Measurements from ENCODE around the gene TMEM134.
"Not testable (repeated sequence)": the region's sequence is repeated elsewhere in the genome, so short reads cannot be mapped to it uniquely, and the experiment has no call there.

Gene TMEM134

DNA sequence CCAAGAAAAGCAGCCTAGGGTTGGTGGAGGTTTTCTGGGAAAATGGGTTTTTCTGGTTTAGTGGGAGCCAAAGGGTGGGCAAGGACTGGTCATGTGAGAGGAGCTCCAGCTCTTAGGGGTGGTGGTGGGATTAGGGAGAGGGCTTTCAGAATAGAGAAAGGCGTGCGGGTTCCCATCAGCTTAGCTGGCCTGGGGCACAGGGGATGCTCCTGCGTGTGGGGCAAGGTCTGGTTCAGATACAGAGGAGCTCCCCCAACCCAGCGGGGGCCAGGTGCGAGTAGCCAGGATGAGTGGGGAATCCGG lies 644 bp downstream of the TMEM134 start:
- TF ChIP-seq JUND (IDR thresholded peaks at IDR 0.05; ENCODE audit: low read depth), result no peak
- in situ Hi-C loops (cut with HindIII; ENCODE audit: low pct_unique_long_range_greater_than_20kb, low sequenced_read_pairs), result no loop called here
- DNase-seq (ENCODE audit: low read depth in 1 of 2, low spot score in 1 of 2), result no peak

GRCh38 chr11:67468056-67468455 lies 995 bp downstream of the TMEM134 start:
- 0 out of 2 replicates have a peak, but pooled peaks have one; percentile 24 for TF ChIP-seq JUND (IDR thresholded peaks at IDR 0.05; ENCODE audit: low read depth)
- peak; percentile 94 to 96 for DNase-seq (ENCODE audit: low read depth in 1 of 2, low spot score in 1 of 2)
- in situ Hi-C loops (cut with HindIII; ENCODE audit: low pct_unique_long_range_greater_than_20kb, low sequenced_read_pairs), result no loop called here

DNA sequence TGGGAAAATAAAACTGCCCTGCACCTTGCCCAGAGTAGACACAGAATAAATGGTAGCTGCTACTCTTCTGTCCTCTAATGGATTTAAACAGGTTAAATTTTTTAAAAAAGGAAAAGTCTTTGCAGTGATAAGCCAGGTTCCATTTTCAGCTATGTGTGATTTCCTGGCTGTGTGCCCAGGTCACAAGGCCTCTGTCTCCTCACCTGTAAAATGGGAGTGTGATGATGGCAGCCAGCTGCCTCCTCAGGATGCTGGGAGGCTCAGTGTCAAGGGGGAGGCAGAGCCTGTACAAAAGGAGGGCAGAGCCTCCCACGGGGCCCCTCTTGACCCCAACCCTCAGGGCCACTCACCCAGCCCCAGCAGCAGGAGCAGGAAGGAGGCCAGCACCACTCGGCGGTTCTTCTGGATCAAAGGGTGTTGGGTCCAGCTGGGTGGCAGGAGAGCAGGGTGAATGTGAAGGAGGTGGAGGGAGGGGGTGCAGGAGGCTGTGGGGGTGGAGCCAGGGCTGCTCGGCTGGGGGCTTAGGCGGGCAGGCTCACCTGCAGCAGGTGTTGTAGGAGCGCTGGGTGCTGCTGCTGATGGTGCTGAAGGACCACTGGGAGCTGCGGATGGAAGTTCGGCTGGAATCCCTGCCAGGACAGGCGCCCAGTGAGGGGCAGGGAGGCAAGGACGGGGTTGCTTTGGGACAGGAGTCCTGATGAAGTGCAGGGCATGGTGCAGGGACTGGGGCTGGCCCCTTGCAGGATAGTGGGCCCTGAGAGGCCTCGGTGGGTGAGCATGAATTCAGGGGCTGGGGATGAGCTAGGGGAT lies 1.9 kb downstream of the TMEM134 start:
- DNase-seq (ENCODE audit: low read depth in 1 of 2, low spot score in 1 of 2), result no peak
- no peak for TF ChIP-seq JUND (IDR thresholded peaks at IDR 0.05; ENCODE audit: low read depth)
- in situ Hi-C loops (cut with HindIII; ENCODE audit: low pct_unique_long_range_greater_than_20kb, low sequenced_read_pairs), result no loop called here

GRCh38 chr11:67466367-67466766 lies 2.7 kb downstream of the TMEM134 start:
- DNase-seq (ENCODE audit: low read depth in 1 of 2, low spot score in 1 of 2), result no peak
- in situ Hi-C loops (cut with HindIII; ENCODE audit: low pct_unique_long_range_greater_than_20kb, low sequenced_read_pairs), result no loop called here
- TF ChIP-seq JUND (IDR thresholded peaks at IDR 0.05; ENCODE audit: low read depth), result no peak

- in situ Hi-C loops (cut with HindIII; ENCODE audit: low pct_unique_long_range_greater_than_20kb, low sequenced_read_pairs), result not testable (repeated sequence)
- peak in 1 of 2 experiments; percentile 85 for DNase-seq (ENCODE audit: low read depth in 1 of 2, low spot score in 1 of 2)
- TF ChIP-seq JUND (IDR thresholded peaks at IDR 0.05; ENCODE audit: low read depth), result 0 out of 2 replicates have a peak, but pooled peaks have one; percentile 16
Measured at GRCh38 chr11:67465530-67465929, 3.5 kb downstream of the TMEM134 start.

DNA sequence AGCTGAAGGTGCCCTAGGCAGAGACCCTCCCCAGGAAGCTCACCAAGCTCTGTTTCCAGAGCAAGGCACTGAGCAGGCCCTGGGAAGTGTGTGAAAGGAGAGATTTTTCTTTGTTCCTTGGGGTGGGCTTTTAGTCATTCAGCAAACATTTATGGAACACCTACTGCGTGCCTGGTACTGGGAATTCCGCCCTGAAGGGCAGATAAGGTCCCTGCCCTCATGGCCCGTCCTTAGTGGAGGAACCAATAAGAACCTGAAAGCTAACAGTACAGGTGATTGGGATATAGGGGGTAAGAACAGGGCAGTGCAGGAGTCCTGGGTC lies 3.9 kb downstream of the TMEM134 start:
- in situ Hi-C loops (cut with HindIII; ENCODE audit: low pct_unique_long_range_greater_than_20kb, low sequenced_read_pairs), result no loop called here
- no peak for TF ChIP-seq JUND (IDR thresholded peaks at IDR 0.05; ENCODE audit: low read depth)
- DNase-seq (ENCODE audit: low read depth in 1 of 2, low spot score in 1 of 2), result peak in 1 of 2 experiments; percentile 50

DNA sequence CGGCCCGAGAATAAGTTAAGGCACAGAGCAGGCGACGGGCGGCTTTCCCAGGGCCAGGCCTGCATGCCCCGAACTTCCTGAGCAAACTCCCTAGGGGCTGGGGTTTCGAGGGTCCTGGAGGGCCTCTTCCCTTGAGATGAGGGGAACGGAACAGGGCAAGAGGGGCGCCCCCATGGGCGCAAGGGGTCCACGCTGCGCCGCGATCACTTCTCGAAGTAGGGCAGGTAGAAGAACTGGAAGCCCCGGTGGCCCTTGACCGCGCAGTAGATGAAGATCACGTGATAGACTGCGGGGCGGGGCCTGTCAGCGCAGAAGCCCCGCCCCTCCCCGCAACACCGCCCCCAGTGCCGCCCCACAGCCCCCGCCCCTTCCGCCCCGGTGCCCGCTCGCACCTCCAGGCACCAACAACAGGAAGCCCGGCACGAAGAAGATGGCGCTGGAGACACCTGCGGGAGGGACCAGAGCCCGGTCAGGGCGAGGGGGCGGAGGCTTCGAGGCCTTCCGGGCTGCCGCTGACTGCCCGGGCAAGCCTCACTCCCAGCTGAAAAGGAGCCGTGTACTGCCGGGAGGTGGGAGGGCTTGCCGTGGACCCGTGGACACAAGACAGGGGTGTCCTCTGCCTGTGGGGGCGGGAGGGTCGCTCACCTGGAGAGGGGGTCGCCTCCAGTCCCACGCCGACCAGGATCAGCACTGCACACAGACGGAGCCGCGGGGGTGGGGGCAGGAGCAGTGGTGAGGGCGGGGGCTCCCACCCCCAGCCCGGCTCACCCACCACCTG lies 4.5 kb downstream of the TMEM134 start:
- peak; percentile 92 to 98 for DNase-seq (ENCODE audit: low read depth in 1 of 2, low spot score in 1 of 2)
- TF ChIP-seq JUND (IDR thresholded peaks at IDR 0.05; ENCODE audit: low read depth), result no peak
- in situ Hi-C loops (cut with HindIII; ENCODE audit: low pct_unique_long_range_greater_than_20kb, low sequenced_read_pairs), result no loop called here

GRCh38 chr11:67463680-67464410 lies 5.2 kb downstream of the TMEM134 start:
- peak in 1 of 2 experiments; percentile 87 for DNase-seq (ENCODE audit: low read depth in 1 of 2, low spot score in 1 of 2)
- in situ Hi-C loops (cut with HindIII; ENCODE audit: low pct_unique_long_range_greater_than_20kb, low sequenced_read_pairs), result no loop called here
- TF ChIP-seq JUND (IDR thresholded peaks at IDR 0.05; ENCODE audit: low read depth), result no peak

GRCh38 chr11:67463186-67463585 lies 5.9 kb downstream of the TMEM134 start:
- in situ Hi-C loops (cut with HindIII; ENCODE audit: low pct_unique_long_range_greater_than_20kb, low sequenced_read_pairs), result no loop called here
- TF ChIP-seq JUND (IDR thresholded peaks at IDR 0.05; ENCODE audit: low read depth), result no peak
- no peak for DNase-seq (ENCODE audit: low read depth in 1 of 2, low spot score in 1 of 2)

DNA sequence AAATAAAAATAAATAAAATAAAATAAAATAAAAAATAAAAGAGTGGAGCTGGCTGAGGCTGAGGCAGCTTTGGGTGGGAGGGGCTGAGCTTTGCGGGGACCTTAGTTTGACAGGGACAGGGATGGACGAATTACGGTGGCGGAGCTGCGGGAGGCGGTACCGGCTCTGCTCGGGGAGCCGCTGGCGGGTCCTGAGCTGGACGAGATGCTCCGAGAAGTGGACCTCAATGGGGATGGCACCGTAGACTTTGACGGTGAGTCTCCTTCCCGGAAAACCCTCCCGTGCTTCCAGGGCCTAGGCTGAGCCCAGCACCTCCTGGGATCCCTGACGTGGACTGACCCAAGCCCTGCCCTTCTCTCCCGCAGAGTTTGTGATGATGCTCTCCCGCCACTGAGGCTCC lies 10.8 kb downstream of the TMEM134 start:
- TF ChIP-seq JUND (IDR thresholded peaks at IDR 0.05; ENCODE audit: low read depth), result no peak
- DNase-seq (ENCODE audit: low read depth in 1 of 2, low spot score in 1 of 2), result no peak
- in situ Hi-C loops (cut with HindIII; ENCODE audit: low pct_unique_long_range_greater_than_20kb, low sequenced_read_pairs), result no loop called here

GRCh38 chr11:67457453-67457852 lies 11.6 kb downstream of the TMEM134 start:
- in situ Hi-C loops (cut with HindIII; ENCODE audit: low pct_unique_long_range_greater_than_20kb, low sequenced_read_pairs), result no loop called here
- no peak for TF ChIP-seq JUND (IDR thresholded peaks at IDR 0.05; ENCODE audit: low read depth)
- no peak for DNase-seq (ENCODE audit: low read depth in 1 of 2, low spot score in 1 of 2)

DNA sequence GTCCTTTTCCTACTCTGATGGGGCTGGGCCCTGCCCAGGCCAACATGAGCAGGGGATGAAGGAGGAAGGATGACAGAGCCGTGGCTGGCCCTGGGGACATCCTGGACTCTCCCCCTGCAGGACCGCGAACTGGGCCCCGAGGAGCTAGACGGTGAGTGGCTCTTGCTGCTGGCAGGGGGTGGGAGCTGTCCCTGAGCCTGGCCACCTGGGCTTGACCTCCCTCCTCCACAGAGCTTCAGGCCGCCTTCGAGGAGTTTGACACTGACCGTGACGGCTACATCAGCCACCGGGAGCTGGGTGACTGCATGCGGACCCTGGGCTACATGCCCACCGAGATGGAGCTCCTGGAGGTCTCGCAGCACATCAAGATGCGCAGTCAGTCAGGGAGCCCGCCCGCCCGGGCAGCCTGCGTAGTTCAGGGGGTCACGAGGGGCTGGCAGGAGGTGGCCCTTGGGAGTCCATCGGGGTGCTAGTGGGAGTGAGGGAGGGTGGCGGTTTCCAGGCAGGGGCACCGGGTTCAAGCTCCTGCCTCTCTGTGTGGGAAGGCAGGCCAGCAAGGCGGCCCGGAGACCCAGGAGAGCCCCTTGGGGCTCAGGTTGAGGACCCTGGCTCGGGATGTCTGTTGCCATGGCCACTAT lies 12.9 kb downstream of the TMEM134 start:
- no peak for DNase-seq (ENCODE audit: low read depth in 1 of 2, low spot score in 1 of 2)
- no peak for TF ChIP-seq JUND (IDR thresholded peaks at IDR 0.05; ENCODE audit: low read depth)
- in situ Hi-C loops (cut with HindIII; ENCODE audit: low pct_unique_long_range_greater_than_20kb, low sequenced_read_pairs), result no loop called here
